GM12864 (cell line): ENCODE measurements around the gene PLK2.
A peak's percentile ranks its signal among the peaks of the same experiment; 100 is the strongest.

Experiments used
- DNase-seq: peaks from one replicate; pipeline ENCODE4 v3.0.0-alpha.2; 2011; ENCODE audit warnings: low read depth
- H3K4me3 ChIP-seq: 2 replicates; pipeline ENCODE4 v1.5.1; 2011; ENCODE audit warnings: mild to moderate bottlenecking, low read depth, low read length, control low read depth
- CTCF ChIP-seq: IDR thresholded peaks from 2 replicates; pipeline ENCODE4 v1.5.1; 2011; ENCODE audit warnings: low read depth, mild to moderate bottlenecking, moderate library complexity, low read length, control low read depth, inconsistent platforms; ENCODE audit errors: missing control alignments

PLK2 gene

GRCh38 chr5:58481828-58482227, 21.9 kb upstream of the PLK2 start:
- TF ChIP-seq CTCF = no peak
- no peak overlapping the region for H3K4me3 ChIP-seq
- DNase-seq = no peak

- TF ChIP-seq CTCF = no peak
- no peak for DNase-seq
- no peak overlapping the region for H3K4me3 ChIP-seq
Measured at GRCh38 chr5:58481066-58481676, 21.3 kb upstream of the PLK2 start.

GRCh38 chr5:58477760-58478376, 18.0 kb upstream of the PLK2 start:
- DNase-seq = no peak
- peak; percentile 16 for TF ChIP-seq CTCF
- H3K4me3 ChIP-seq = no peak overlapping the region

GRCh38 chr5:58475404-58475803, 15.5 kb upstream of the PLK2 start:
- no peak for DNase-seq
- no peak for TF ChIP-seq CTCF
- H3K4me3 ChIP-seq = no peak overlapping the region

GRCh38 chr5:58469896-58470295, 10.0 kb upstream of the PLK2 start:
- no peak overlapping the region for H3K4me3 ChIP-seq

GRCh38 chr5:58466939-58467338, 7.1 kb upstream of the PLK2 start:
- DNase-seq = no peak
- no peak for TF ChIP-seq CTCF
- no peak overlapping the region for H3K4me3 ChIP-seq

More at GRCh38 chr5:58469896-58470295, 10.0 kb upstream of the PLK2 start:
- no peak for TF ChIP-seq CTCF
- DNase-seq = no peak
